HK-2 (cell line): ENCODE results near the gene FASTKD3.
"Not testable (repeated sequence)": the region's sequence is repeated elsewhere in the genome, so short reads cannot be mapped to it uniquely, and the experiment has no call there.

Experiments
- DNase-seq: peaks from one replicate; pipeline ENCODE4 v3.0.0-alpha.2; 2018; ENCODE audit not compliant: unreplicated experiment

The FASTKD3 gene, protein sequence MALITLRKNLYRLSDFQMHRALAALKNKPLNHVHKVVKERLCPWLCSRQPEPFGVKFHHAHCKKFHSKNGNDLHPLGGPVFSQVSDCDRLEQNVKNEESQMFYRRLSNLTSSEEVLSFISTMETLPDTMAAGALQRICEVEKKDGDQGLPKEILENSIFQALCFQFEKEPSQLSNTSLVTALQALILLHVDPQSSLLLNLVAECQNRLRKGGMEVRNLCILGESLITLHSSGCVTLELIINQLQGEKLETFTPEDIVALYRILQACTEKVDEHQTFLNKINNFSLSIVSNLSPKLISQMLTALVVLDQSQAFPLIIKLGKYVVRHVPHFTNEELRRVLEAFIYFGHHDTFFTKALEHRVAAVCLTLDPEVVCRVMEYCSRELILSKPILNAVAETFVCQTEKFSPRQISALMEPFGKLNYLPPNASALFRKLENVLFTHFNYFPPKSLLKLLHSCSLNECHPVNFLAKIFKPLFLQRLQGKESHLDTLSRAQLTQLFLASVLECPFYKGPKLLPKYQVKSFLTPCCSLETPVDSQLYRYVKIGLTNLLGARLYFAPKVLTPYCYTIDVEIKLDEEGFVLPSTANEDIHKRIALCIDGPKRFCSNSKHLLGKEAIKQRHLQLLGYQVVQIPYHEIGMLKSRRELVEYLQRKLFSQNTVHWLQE

DNA sequence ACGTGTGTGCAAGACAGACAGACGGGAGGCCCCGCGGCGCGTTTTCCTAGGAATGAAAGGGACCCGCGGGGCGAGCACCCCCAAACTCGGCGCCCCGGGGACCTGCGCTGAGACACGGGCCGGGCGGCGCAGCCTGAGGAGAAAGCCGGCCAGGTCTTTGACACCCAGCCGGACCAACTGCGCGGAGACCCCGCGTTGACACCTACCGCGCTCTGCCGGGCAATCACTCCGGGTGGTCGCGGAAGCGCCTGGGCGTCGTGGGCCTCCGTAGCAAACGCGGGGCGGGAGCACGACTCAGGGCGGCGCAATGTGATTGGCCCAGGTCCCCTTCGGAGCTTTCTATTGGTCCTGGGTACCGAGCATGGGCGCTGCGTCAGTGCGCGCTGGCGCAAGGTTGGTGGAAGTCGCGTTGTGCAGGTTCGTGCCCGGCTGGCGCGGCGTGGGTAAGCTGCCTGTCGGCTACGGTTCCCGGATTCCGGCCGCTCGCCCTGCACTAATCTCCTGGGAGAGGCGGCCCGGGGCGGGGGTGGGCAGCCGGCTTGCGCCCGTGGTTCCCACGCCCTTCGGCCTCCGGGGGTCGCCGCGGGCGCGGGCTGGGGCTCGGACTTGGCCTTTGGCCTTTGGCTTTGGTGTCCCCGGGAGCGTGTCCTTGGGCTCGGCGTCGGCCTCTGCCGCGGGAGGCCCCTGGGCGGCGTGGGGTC lies at the start of gene FASTKD3, which contains the start of gene MTRR:
Gene FASTKD3 (minus strand): TSS at position 259 of the 701 bp plus-strand sequence. CDS start 948 bp downstream, outside the sequence.
Gene MTRR (plus strand): TSS at position 376 of the 701 bp plus-strand sequence. CDS start 1,647 bp downstream, outside the sequence.
- peak; percentile 92 for DNase-seq

DNA sequence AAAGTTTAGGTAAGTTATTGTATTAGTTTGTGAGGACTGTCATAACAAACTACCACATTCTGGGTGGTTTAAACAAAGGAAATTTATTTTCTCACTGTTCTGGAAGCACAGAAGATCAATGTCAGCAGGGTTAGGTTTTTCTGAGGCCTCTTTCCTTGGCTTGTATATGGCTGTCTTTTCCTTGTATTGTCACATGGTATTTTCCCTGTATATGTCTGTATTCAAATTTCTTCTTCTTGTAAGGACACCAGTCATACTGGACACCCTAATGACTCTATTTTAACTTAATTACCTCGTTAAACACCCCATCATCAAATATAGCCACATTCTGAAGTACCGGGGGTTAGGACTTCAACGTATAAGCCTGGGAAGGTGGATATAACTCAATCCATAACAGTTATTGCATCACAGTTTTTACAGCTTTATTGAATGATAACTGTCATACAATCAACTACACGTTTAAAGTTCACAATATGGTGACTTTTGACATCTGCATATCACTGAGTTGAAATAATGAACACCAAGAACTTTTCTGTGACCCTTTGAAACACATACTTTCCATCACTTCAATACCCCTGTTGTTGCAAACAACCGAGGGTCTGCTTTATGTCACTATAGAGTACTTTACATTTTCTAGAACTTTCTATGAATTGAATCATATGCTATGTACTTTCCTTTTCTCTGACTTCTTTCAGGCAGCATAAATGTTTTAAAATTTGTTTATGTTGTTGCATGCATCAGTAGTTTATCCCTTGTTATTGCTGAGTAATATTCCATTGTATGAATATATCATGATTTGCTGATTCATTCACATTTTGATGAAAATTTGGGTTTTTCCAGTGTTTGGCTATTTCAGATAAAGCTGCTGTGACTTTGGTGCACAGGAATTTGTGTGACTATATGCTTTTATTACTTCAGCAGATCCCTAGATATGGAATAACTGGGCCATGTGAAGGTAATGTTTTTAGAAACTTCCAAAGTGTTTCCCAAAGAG lies 48.6 kb upstream of the FASTKD3 start:
- DNase-seq = no peak

DNA sequence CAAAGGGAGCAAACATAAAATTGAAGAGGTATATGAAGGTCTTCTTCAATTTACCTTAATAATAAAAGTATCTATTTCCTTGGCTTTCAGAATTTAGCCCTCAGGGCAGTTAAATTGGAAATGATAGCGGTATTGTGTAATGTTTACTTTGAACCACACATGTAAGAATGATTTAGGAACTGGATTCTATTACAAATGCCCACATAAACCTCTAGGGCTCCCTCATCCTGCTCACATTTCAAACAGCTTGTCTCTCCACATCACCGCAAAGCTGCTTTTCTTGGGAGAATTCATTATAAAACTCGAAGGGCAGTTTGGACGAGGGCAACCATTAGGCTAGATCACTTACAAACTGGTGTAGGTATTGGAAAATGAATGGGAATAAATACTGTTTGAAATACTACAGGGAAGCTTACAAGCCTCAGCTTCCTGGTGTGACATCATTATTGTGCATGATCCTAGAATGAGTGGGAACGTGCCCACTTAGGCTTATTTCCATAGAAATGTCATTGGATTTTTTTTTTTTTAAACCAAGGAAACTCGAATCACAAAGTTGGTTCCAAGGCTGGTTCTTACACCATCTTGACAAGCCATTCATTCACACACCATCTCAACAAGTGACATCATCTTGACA lies 47.5 kb upstream of the FASTKD3 start:
- DNase-seq = no peak

DNA sequence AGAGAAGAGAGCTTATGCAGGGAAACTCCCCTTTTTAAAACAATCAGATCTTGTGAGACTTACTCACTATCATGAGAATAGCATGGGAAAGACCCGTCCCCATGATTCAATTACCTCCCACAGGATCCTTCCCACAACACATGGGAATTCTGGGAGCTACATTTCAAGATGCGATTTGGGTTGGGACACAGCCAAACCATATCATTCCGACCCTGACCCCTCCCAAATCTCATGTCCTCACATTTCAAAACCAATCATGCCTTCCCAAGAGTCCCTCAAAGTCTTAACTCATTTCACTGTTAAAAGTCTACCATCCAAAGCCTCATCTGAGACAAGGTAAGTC lies 42.6 kb upstream of the FASTKD3 start:
- not testable (repeated sequence) for DNase-seq

DNA sequence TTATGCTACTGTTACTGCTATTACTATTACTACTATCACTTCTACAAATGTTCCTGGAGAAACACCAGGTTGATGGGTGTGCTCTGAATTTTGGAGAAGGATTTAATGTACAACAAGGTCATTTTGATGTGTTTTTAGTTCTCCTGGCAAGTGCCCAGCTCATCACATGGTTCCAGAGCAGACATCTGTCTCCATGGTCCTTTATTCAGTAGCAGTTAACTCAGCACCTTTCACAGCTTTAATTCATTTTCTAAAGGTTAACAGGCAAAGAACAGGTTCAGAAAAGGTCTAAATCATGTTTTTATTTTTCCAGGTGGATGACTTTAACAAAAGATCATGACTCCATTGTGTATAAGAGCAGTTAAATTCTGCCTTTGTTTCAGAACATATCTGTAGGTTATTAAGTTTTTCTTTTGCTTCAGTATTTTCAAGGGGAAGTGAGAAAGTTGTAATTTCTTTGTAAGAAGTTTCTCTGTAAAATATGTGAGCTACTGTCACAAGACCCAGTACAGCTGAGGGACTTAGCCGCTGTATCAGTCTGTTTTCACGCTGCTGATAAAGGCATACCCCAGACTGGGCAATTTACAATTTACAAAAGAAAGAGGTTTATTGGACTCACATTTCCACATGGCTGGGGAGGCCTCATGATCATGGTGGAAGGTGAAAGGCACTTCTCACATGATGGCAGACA lies 42.1 kb upstream of the FASTKD3 start:
- DNase-seq = no peak

DNA sequence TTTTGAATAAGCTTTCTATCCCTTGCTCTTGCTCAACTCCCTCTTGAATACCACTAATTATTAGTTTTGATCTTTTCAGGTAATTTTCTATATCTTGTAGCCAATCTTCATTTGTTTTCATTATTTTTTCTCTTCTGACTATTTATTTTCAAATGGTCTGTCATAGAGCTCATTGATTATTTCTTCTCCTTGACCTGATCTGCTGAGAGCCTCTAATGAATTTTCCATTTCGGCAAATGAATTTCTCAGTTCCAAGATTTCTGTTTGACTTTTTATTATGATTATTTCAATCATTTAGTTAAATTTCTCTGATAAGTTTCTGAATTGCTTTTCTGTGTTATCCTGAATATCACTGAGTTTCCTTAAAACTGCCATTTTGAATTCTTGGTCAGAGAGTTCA lies 39.5 kb upstream of the FASTKD3 start:
- DNase-seq = no peak

DNA sequence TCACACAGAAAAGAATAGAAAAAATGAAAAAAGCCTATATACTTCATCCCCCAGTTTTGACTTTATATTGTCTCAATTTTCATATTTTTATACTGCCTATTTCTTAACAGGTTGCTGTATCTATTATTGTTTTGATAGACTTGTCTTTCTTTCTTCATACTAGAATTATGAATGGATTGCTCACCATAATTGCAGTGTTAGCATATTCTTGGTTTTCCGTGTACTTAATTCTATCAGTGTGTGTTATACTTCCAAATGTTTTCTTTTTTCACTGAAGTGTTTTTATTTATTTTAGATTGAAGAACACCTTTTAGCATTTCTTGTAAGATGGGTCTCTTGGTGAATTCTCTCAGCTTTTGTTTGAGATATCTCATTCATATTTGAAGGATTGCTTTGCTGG lies 38.8 kb upstream of the FASTKD3 start:
- no peak for DNase-seq

DNA sequence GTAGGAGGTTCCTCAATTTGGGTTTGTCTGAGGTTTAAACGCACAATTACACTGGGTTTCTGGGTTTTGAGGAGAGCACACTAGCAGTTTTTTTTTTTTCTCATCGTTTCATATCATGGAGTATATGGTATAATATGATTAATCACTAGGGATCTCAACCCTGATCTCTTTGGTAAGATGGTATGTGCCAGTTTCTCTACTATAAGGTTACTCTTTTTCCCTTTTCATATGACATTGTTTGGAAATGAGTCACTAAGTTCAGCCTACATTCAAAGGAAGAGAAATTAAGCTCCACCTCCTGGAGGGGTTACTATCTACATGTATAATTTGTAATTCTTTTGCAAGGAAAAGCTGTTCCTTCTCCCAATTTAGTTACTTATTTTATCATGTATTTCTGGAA lies 35.3 kb upstream of the FASTKD3 start:
- no peak for DNase-seq

DNA sequence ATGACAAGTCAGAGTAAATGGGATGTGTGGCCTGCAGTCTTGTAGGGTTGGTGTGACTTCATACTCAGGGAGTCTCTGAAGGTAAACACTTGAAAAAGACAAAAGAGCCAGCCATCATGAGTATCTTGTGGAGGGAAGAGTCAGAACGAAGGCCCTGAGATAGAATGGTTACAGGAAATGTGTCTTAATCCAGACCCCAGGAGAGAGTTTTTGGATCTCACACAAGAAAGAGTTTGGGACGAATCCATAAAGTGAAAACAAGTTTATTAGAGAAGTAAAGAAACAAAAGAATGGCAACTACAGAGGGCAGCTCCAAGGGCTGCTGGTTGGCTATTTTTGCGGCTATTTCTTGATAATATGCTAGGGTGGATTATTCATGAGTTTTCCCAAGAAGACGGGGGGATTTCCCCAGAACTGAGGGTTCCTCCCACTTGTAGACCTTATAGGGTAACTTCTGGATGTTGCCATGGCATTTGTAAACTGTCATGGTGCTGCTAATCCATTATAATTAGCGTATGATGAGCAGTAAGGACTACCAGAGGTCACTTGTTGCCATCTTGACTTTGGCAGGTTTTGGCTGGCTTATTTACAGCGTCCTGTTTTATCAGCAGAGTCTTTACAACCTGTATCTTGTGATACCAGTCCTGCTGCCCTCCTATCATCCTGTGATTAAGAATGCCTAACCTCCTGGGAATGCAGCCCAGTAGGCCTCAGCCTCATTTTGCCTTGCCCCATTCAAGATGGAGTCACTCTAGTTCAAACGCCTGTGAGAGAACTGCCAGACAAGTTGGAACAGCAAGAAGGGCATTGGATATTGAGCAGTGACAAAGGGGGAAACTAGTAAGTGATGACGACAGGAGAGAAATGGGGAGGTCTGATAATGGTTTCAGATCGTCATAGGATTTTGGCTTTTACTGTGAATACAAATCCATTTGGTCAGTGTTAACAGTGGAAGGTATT lies 34.1 kb upstream of the FASTKD3 start:
- DNase-seq = no peak

DNA sequence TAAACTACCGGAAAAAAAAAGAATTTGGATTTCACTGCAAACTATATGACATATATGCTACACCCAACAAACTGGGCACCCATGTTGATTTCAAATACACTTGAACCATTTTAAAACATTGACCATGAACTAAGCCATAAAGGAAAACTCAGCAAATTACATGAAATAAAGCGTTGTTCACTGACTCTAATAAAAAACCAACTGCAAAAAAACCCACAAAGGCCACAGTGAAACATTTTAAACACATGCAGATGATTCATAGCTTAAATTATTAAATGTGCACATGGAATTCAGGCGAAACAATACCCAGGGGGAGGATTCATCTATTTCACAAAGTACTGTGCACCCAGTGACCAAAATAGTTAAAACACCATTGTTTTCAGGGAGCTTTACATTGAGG lies 33.4 kb upstream of the FASTKD3 start:
- no peak for DNase-seq

DNA sequence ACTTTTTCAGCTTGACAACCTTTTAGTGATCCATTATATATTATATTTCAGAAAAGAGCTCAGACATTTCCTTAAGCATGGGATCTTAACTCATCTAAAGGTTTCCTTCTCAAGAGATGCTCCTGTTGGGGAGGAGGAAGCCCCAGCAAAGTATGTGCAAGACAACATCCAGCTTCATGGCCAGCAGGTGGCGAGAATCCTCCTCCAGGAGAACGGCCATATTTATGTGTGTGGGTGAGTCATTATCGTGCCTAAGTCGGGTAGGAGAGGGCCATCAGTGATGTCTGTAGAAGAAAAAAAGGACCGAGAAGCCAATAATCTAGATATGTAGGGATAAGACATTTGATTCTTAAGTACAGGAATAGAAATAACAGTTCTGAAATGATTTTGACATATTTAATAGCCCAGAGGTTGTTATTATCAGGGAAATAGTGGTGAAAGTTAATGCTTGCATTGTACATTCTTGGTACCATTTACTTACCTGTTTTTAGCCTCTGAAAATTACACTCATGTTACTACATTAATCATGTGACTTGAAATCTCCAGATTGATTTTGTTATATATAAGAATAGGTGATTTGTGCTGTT lies 28.3 kb upstream of the FASTKD3 start:
- no peak for DNase-seq

DNA sequence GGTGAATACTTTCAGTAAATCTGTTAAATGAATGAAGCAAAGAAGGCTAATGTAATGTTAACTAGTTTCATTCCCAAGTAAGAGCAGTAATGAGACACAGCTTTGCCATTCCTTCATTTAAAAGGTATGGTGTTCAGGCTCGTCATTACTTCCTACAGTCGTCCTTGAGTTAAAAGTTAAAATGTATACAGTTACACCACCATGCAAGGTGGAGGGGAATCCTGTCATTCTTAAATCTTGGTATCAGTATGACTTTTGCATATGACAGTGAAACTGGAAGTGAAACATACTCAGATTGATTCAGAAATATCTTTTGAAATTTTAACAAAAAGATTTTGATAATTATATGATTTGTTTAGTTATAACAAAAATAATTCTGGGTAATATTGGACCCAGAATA lies 26.0 kb upstream of the FASTKD3 start:
- no peak for DNase-seq

DNA sequence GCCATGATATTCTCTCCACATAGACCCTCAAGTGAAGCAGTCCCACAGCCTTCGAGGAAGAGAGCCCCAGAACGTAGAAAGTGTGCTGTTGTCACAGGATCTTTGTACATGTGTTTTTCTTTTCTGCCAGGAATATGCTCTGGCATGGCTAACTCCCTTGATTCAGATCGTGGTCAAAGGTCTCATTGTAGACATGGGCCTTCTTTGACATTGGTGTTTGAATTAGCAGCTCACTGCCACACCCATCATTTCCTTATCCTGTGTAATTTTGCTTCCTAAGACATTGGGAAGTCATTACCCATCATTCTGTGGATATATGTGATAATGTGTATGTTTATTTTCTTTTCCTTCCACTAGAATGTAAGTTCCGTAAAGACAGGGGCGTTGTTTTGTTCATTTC lies 25.6 kb upstream of the FASTKD3 start:
- DNase-seq = no peak

DNA sequence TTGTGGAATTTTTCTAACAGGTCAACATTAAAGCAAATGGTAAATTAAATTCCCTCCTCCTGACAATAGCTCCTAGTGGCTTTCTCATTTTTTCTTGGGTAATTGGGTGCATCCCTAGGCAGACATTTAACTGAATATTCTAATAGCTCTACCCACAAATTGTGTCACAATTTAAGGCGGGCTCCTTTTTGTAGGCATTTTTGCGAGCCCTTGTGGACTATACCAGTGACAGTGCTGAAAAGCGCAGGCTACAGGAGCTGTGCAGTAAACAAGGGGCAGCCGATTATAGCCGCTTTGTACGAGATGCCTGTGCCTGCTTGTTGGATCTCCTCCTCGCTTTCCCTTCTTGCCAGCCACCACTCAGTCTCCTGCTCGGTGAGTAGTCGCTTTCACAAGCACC lies 20.1 kb upstream of the FASTKD3 start:
- no peak for DNase-seq

DNA sequence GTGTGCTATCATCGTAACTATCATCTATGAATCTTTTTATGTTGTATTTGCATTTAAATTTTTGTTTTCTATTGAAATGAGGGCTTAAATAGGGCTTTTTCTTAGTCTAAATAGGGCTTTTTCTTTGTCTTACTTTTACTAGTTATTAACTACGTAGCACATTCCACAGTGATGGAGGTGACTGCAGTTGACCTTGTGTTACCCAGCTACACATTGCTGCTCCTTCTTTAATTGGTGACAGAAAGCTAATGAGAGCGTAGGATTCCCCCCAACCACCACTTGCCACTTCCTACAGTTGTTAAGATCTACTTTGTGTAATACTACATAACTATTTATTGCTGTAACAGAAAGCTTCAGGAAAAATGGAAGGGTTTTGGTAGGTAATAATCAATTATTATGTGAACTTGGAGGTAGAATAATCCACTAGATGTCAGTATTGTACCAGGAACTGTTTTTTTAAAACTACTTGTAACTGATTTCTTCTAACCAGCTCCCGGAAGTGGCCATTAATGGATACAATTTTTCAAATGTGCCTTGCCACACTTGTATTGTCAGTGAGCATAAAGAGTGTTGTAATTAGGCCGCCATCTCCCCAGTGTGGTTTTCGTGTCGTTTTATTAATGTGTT lies 18.1 kb upstream of the FASTKD3 start:
- DNase-seq = no peak

DNA sequence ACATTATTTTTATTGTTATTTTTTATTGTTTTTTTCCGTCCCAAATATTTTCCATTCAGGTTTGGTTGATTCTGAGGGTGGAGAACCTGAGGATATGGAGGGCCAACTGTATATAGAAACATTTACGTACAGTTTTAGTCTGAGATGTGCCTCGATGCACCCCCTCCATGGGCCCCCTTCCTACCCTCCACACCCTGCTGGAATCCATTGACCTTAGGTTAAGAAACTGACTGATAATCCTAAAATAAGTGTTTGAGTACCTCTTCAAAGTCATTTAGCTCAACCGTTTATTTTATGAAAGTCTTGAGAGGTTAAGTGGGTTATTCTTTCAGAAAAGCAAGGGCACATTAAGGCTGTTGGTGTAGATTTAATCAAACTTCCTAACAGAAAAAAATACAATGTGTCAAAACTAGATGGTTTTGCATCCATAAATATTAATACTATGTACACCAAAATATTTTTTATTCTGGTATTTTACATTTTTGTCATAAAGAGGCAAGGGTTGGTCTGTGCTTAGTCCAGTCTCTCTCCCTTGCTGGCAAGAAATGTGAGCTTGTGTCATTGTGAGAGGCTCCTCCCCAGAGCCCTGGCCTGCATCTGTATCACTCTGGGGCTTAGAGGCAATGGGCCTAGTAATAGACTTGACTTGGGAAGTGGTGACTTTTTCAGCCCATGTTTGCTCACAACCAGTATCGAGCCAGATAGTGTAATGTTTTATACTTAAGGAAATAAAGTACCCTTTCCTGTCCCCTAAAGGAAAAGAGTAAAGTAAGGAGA lies 15.8 kb upstream of the FASTKD3 start:
- DNase-seq = no peak

DNA sequence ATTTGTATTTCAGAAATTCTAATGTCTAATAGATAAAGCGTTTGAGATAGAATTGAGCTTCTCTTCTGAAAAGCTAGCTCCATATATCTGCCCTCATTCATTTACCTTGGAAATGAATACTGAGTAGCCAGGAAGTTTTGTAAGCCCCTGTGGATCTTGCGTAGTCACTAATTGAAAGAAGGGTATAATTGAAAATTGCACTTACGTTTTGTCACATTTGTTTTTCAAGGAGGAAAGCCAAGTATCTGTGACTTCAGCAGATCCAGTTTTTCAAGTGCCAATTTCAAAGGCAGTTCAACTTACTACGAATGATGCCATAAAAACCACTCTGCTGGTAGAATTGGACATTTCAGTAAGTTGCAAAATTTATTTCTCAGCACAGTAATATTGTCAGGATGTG lies 14.1 kb upstream of the FASTKD3 start:
- no peak for DNase-seq

DNA sequence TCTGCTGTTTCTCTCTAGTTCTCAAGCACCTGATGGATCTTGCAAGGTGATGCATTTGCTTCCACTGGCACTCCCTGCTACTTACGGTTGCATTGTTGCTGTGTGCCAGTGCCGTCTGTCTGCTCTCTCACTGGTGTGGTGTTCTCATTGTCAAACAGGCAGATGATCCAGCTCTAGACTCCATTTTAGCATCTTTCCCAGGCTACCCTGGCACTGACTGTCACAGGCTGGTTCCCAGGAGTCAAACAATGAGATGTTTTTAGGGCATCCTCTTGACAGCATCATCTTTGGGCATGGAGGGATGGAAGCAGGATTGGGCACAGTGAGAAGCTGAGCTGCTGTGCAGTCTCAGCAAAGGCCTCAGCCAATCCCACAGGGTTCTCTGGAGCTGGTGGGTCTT lies 13.0 kb upstream of the FASTKD3 start:
- no peak for DNase-seq
